AML-193 (cell line): ENCODE data around the gene NR5A2.

Experiments
- DNase-seq, 2 experiments: peaks; one replicate each; lab custom pipeline; 2025; lab: John Stamatoyannopoulos, UW

The NR5A2 gene

DNA sequence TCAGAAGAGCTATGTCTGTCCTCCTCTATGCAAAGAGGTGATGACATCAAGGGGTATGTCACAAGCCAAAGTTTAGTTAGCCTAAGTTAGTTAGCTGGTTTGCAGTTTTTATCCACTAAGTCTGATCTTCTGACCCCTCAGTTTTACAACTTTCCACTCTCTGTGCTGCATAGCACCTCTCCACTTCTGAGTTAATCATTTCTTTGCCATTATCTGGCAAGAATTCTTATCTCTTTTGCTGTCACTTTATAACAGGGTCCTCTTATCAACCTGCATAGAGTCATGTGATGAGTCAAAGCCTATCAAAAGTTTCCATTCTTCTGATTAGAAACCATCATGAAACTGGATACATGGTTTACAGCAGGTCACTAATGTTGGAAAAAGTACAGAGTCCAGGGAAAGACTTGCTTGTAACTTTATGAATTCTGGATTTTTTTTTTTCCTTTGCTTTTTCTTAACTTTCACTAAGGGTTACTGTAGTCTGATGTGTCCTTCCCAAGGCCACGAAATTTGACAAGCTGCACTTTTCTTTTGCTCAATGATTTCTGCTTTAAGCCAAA lies at the start of gene NR5A2:
NR5A2 (plus strand) TSS at position 447 of the 560 bp plus-strand sequence. CDS start 138 bp downstream, outside the sequence.
- DNase-seq: no peak

GRCh38 chr1:199978408-199978940 lies 49.0 kb upstream of the NR5A2 start:
- no peak for DNase-seq

DNA sequence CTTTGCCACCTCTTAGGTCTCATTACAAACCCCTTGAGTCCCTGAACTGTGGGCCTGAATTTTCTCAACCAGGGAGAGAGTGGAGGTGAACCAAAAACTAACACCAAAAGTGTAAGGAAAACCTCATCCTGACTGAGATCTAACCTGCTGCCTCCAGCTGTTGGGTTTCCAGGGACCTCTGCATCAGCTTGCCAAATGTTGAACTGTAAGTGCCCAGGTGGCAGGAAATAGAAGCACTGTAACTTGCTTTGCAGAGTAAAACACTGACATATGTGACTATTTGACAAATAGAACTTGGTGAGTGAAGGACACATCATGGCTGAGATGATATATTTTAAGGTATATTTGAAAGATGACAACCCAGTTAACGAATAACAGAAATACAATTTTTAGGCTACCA lies 48.4 kb upstream of the NR5A2 start:
- no peak for DNase-seq

- DNase-seq: no peak
Measured at GRCh38 chr1:199981584-199981983, 45.9 kb upstream of the NR5A2 start.

GRCh38 chr1:199982606-199983005 lies 44.9 kb upstream of the NR5A2 start:
- no peak for DNase-seq

DNA sequence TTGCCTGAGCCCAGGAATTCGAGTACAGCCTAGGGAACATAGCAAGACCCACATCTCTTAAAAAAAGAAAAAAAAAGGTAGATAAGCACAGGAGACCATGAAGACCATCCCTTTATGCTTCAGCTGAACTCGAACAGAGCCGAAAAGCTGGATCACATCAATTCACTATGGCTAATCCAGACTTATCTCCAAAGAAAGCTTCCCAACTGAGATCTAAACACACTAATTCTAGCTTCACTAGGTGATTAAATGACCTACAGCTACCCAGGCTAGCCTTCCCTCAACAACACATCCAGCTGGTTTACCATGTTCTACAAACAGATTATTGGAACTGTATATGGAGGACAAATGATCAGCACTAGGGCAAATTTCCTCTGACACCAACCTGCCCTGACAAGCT lies 44.0 kb upstream of the NR5A2 start:
- no peak for DNase-seq

DNA sequence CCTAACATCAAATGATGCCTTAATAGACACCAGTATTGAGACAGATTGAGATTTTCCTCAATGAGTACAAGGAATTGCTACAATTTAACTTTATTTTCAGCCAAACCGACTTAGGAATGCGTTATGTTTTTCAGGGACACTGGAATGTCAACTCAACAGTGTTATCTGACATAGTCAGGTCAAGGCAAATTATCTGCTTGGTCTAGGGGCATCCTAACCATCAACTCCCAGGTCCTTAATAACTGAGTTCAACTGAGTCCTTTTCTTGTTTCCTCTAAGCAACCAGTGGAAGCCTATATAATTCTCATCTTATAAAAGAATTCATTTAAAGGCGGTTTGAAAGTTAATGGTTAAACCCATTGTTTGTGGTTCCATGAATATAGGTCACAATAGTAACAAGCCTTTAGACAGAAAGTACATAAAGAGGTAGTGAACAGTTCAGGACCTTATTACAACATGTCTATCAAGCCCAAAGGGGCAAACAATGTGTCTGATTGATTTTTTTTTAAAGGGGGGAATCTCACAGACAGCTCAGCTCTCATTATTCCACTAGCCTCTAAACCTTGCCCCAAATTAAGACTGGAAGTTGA lies 32.3 kb upstream of the NR5A2 start:
- DNase-seq: no peak

GRCh38 chr1:200005165-200005564 lies 22.3 kb upstream of the NR5A2 start:
- no peak for DNase-seq

DNA sequence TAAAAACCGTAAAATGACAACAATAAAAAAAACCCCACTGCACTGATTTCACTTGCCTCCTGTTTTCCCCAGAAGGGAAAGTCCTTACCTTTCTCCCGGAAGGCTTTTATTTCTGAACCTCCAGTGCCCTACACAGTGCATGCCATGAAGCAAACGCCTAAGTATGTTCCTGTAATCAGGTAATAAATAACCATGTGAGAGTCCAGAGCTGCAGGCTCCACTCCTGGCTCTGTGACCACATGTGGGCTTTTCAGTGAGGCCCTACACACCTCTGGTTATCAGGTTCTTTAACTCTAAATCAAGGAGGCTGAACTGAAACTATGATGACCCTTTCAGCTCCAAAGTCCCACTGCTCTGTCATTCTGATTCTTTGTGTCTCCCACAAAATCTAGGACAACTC lies 20.8 kb upstream of the NR5A2 start:
- no peak for DNase-seq

DNA sequence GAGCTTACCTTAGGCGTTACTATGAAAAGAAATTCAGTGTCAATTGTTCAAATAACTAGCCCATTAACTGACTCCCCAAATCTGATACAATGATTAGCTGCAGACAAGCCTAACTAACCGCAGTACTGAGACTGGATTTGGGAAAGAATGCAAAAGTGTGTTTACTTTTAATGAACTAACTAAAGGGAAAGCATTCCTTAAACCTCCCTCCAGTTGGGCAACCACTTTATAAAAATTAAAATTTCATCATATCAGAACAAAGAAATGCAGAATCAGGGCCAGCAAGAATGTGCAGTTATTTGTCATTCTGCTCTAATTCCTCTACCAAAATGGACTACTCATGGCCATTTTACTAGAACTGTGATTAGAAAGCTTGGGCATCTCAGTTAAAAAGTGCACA lies 11.7 kb upstream of the NR5A2 start:
- DNase-seq: no peak

GRCh38 chr1:200021577-200022238 lies 5.8 kb upstream of the NR5A2 start:
- DNase-seq: no peak

DNA sequence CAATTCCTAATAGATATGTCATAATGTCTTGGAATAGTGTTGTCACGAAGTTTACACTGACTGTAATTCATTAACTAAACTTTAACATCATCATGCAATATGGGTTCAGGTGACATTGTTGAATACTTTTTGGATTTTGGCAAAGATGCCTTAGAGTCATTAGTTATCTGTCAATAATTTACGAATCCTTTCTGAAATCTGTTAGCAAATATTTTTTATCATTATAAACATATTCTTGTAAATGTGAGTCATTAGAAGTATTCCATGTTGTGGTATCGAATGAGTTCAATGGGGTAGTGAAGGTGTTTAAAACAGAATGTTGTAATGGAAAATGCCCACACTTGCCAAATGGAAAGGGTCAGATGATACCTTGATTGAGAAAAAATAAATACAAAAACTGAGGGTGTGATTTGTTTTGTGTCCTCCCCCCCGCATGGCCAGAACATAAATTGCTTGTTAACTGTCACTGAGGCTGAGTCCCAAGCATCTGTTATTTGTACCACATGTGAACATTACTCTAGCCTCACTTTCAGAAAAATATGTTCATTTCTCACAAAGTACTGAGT lies 5.2 kb upstream of the NR5A2 start:
- no peak for DNase-seq

- DNase-seq: no peak
Measured at GRCh38 chr1:200028586-200029034, 1.1 kb downstream of the NR5A2 start.

- DNase-seq: no peak
Measured at GRCh38 chr1:200029035-200029821, 1.7 kb downstream of the NR5A2 start.

DNA sequence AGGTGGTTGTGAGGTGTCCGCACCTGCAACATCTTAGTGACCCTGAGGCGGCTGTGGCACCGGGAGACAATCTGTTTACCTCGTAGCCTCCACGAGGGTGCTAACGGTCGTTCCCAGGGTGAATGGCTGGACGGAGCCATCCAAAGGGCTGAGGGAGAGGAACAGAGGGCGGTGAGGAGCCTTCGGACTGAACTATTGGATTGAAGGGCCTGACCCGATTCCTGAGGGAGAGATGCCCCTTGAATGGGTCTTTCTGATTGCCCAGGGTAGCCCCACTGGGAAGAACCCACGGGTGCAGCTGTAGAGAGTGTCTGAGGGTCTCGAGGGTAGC lies 2.3 kb downstream of the NR5A2 start:
- DNase-seq: no peak

DNA sequence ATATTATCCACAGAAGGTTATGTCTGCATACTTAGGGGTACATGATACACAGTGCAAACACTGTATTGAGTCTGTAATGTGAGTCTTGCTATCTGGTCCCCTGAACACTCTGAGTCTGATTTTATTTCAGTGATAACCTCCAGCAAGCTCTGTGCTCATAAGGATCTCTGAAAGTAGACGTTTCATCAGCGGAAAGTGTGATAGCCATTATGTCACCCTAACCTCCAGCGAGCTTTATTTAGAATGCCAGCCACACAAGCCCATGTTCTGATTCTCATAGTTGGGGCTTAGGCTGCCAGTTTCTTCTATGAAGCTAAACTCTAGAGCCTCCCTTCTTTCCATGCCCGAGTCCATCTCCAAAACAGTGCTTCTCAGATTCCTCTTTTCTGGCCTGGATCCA lies 3.3 kb downstream of the NR5A2 start:
- DNase-seq: no peak

DNA sequence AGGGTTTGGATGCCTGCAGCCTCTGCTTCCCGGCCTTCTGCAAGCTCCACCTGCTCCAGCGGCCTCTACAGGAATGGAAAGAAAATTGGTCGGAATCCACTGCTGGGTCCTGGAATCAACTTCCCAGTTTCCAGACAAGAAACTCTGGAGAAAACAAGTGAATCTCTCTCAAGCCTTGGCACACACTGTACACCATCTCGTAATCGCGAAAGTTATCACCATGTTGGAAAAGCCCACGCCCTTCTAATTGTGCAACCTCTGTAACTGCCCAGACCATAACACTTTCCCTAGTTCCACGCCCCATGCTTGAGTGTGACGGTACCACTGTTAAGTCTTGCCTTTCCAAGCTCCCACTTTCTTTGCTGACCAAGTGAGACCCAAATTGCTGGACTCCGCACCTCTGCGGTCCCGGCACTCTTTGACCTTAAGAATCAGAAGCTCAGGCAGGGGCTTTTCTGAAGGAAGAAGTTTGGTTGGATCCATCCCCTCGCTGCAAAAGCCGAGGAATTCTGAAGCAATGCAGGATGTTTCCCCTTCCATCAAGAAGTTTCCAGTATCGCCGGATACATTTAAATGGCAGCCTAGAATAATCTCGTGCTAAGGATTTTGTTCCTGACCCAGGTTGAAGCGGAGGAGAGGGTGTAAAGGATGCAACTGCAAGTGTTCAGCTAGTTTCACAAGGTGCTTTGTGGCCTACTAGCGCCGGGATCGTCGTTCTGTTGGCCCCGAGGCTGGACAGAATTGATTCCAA lies 6.2 kb downstream of the NR5A2 start:
- DNase-seq: no peak

DNA sequence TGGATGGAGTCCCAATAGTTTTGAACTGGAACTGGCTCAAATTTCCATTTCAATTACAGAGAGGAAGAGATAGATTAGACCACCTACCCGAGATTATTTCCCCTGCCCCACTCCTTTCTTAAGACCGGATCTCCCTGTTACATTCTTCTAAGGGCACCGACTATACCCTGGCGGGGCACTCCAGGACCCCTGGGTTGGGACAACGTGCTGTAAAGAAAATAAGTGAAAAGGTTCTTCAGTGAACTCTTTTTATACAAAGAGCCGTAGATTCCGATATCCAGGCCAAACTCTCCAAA lies 6.7 kb downstream of the NR5A2 start:
- no peak for DNase-seq

DNA sequence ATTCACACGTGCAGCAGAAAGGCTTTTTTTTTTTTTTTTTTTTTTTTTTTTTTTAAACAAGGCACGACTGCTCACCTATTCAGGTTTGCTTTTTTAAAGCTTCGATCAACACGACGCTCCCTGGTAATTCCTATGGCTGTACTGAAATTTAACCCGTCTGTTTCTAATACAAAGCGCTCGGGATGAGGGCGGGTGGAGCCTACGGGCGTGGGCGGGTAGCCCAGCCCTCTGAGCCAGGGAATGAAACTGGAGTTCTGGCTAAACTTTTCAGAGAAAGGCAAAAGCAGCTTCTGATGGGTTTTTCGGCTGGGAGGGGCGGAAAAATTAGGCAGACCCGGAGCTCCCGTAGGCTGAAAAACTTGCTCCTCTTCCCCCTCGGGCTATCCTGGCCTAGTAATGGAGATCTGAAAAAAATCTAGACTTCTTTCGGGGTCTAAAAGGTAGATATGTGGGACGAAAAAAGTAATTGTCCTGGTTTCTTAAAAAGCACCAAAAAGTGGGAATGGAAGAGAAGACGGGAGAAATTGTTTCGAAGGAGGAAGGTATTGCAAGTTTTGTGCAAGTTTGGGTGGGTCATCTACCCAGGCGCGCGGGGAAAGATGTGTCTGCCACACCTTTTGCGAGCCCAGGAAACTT lies 7.4 kb downstream of the NR5A2 start:
- no peak for DNase-seq

DNA sequence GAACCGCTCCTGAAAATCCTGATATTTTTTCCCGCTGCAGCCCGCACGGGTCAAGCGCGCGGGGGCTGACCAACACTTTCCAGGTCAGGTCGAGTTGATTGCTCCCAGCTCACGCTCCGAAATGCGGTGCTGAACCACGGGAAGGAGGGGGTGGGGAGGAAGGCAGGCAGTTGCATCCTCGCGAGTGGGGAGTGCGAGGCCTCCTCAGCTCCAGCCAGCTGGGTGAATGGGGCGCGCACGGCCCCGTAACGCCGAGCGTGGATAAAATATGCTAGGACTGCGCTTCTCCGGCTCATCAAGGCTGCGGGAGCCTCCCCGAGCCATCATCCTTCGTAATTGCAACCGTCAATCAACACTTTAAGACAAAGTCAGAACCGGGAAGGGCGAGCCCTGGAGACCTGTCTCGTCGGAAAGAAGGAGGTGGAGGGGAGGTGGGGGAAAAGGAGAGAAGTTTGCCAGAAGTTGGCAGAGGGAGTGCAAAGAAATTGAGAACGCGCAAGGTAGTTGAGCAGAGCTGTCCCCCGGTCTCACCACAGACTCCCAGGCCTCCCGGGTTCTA lies 8.0 kb downstream of the NR5A2 start:
- no peak for DNase-seq
